HG03095 (cell line): Measurements from ENCODE around the gene MAPKAP1.

Experiments
- ATAC-seq: cut with Tn5 transposase; IDR thresholded peaks from one replicate; pipeline ENCODE4 v1.9.1; 2021; ENCODE audit warnings: moderate library complexity; ENCODE audit not compliant: unreplicated experiment

MAPKAP1 gene

DNA sequence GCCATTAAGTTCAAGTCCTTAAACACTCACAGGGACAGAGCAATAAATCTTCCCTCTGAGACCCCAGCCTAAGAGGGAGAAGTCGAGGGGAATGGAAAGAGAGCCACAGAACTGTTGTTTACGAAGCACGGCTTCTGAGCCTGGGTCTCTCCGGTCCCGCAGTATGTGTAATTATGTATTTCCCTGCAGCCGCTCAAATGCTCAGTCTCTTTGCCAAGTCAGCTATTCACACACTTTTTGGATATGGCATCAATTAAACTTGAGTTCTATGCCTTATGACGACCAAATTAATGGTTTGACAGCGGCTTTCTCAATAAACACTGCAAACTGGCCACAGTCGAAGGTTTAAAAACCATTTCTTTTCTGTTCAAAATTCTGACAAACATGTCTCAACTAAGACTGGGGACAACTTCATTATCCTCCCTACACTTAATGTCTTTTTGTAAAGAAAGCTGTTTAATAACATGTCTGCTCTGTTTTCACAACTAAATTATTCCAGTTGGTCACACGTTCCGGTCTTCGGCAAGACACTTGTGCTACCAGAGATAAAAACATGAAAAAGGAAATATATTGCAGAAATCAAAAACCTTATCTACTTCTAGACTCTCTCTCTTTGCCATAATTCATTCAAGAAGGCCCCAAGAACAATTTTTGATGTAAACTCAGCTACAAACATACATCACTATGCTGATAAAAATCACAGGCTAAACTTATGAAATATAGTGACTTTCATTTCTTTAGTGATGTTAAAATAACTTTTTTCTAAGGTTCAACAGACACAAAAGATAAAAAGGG lies 242.2 kb downstream of the MAPKAP1 start:
- no peak for ATAC-seq

DNA sequence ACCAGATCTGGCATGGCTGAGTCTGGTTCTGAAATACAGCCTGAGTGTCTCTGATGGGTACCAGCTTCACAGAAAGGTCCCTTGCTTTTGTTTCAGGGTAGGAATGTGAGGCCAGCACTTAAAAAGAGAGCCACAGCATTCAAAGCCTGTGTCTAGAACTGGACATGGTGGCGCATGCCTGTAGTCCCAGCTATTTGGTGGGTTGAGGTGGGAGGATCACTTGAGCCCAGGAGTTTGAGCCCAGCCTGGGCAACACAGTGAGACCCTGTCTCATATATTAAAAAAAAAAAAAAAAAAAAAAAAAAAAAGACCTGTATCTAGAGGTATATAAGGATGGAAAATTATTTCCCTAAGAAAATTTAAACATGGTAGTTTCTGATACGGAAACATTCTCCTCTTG lies 243.1 kb downstream of the MAPKAP1 start:
- no peak for ATAC-seq

DNA sequence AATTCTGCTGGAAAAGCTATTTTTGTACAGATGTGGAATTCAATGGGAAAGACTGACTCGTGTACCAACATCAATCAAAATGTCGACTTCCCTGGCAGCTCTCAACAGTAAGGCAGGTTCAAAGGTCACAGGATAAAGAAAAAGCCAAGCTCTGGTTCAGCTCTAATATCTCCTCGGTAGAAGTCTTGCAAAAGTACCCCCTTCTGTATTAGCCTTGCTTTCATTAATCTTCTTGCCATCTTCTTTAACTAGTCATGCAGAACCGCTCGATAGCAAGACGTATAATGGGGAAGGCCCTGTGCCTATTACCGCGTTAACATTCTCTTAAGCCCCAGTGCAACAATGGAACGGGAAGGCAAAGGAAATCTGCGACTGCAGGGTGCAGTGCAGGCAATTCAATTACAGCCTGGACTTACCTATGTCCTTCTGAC lies 244.1 kb downstream of the MAPKAP1 start:
- ATAC-seq = no peak

DNA sequence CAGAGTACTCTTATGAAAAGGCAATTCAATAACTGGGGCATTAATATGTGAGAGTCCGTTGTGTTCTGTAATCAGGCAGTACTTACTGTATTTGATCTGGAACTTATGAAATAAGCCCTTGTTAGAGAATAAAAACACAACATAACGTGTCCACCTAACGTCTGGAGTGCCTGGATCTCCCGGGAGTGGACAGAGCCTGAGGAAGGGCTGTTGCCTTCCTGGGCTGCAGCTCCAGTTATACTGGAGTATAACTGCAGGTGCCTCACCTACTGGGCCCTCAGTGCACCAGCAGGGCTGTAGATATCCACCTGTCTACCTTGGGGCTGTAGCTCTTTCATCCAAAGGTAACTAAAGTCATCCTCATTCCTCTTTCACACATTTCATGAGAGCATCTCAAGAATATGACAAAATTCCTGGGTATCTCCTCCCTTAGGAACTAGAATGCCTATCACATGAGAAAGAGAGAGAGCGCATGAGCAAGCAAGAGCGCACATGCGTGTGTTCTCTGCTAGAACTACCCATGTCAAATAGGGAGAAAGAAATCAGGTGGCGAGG lies 245.3 kb downstream of the MAPKAP1 start:
- no peak for ATAC-seq

DNA sequence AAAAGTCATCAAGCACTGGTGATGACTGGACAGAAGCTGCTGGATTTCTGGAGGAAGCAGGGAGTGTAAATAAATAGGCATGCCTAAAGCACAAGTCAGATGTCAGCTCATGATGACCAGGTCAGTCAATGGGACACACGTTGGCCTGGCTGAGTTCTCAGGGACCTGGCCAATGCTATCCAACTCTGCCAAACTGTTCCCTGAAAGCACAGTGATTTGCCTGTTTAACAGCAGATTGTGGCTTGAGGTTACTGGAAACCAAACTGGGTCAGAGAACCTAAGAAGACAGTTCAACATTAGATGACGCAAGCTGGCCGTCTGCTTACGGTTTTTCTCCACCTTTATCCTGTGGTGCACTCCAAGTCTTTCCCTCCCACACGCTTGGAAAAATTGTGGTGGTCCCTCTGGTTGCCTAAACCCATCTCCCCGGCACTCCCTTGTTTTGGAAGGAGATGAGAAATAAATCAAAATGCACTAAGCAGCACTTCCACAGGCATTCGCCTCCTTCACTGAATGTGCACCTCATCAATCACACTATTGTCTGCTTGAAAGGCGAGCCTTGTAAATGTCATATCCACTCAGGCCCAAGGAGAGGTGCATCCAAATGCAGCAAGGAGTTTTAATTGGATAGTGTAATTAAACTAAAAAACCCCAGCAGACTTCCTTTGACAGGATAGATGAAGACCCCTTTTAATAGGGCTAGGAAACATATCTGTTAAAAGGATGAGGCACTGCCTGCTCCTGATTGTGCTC lies 245.9 kb downstream of the MAPKAP1 start:
- ATAC-seq = no peak

DNA sequence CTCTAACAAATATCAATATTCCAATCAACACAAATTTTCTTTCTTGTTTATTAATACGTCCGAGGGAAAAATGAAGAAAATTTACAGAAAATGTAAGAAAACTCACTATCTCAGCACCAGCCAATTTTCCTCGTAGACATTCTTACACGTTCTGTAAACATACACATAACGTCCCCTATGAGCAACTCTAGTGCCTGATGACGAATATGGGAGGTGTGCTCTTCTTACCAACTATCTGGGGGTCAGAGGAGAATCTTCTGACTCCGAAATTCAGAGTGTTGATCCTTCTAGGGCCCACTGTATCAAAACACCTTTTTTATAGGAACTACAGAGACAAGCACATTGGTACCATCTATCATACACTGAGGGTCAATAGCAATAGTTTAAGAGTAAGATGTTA lies 246.7 kb downstream of the MAPKAP1 start:
- ATAC-seq = no peak

DNA sequence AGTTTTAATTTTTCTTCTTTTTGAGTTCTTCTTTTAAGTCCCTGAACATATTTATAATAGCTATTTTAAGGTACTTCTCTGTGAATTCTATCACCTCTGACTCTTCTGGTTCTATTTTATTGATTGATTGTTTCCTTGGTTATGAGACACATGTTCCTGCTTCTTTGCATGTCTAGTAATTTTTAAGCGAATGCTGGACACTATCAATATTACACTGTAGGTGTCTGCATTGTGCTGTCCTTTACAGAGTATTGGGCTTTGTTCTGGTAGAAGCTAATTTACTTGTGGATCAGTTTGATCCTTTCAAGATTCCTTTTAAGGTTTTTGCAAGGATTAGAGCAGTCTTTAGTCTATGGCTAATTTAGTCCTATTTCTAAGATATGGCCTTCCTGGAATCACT lies 249.7 kb downstream of the MAPKAP1 start:
- ATAC-seq = no peak

DNA sequence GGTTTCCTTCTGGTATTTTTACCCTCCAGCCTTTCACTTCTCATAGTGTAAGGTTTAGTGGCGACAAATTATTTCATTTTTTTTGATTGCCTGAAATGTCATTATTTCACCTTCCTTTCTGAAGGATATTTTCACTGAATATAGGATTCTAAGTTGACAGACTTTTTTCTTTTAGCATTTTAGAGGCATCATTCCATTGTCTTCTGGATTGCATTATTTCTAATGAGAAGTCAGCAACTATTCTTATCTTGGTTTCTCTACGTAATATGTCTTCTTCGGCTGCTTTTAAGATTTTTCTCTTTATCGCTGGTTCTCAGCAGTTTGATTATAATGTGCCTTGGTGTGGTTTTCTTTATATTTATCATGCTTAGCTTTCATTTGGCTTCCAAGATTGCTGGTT lies 251.1 kb downstream of the MAPKAP1 start:
- no peak for ATAC-seq

DNA sequence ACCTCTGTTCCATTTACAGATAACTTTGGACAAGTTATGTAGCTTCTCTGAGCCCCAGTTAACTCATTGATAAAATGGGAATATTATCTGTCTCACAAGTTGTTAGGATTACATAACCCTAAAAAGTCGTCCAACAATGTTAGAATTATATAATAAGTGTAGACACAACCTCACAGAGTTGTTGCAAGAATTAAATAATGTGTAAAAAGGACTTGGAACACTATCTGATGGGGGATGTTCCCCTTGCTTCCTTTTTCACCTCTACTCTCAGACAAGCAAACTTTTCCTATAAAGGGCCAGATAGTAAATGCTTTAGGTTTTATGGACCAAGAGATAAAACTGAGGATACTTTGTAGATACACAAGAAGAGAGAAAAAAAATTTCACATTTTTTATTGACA lies 251.9 kb downstream of the MAPKAP1 start:
- no peak for ATAC-seq

DNA sequence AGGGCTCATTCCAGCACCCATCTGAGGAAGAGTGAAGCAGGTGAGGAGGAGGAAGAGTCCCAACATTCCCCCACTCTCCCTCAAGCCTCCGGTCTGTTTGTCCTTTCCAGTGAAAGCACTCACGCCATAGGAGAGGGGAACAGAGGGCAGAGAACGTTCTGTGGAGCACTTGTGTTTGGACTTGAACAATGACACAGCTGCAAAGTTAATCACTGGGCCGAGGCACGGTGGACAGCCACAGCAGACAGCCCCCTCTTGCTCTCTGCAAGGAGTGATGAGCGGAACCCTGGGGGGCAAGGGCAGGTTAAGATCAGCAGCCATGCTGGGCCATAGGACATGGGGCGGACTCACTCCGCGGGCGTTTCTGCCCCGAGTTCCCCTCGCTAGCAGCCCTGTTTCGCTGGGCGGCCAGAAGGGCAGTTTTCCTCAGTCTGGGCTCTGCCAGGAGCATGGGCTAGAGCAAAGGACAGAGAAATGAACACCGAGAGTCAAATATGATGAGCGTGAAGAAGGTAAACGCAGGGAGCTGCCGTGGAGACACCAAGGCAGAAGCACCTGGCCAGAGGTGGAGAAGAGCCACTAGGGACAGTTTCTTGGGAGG lies 259.7 kb downstream of the MAPKAP1 start:
- ATAC-seq = no peak

DNA sequence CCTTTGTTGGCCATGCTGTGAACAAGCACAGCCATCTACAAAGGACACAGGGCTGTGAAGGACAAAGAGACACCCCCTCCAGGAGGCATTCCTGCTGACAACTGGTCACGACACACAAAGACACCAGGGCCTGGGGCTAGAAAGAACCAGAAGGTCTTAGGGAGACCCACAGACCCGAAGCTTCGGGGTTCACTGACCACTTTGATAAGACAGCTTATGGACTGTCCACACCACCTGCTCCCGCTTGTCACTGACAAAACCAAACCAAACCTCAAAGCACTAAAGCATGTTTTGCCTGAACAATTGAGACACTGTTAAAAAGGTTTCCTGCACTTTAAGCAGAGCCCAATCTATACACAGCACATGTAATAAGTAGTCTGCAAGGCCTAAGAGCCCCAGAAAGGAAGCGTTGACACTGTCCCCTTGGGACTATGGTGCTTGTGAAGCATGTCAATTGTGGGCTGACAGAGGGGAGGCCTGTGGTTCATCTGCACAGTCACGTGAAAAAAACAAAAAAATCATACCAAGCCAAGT lies 260.4 kb downstream of the MAPKAP1 start:
- peak; percentile 92 for ATAC-seq

DNA sequence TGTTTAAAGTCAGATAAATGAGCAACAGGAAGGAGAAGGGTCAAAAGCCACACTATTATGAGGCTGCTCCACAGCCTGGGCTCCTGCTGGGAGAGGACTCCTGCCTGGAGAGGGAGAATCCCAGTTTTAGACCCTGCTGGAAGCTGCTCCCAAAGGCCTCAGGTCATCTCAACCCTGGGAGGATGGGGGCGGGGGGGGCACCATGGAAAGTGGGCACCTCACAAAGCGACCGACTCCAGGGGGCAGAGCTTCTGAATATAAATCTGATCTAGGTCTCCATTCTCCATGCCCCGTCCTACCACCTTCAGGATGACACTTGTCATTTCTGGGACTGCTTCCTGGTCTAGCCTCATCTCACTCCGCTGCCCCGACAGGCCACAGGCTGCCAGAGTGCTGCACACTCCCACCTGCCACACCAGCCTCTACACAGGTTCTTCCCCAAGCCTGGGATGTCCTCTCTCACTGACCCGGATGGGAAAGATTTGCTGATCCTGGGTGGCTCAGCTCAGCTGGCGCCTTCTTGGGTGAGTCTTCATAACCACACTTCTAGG lies 262.0 kb downstream of the MAPKAP1 start:
- no peak for ATAC-seq

DNA sequence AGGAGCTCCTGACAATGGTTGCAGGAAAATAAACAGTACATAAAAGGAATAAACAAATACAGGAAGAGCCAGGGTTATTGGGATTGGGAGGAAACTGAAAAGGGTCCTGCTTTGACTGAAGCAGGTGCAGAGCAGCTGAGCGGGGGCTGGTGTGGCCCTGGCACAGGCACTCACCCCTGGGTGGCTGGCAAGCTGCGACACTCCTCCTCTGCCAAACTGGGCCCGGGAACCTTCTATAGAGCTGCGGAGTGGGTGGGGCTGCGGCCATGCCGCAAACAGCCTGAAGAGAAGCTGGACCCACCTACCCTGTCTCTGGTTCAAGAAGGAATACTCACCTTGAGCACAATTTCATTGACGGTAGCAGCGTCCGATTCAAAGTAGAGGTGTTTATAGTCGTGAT lies 262.8 kb downstream of the MAPKAP1 start:
- no peak for ATAC-seq

DNA sequence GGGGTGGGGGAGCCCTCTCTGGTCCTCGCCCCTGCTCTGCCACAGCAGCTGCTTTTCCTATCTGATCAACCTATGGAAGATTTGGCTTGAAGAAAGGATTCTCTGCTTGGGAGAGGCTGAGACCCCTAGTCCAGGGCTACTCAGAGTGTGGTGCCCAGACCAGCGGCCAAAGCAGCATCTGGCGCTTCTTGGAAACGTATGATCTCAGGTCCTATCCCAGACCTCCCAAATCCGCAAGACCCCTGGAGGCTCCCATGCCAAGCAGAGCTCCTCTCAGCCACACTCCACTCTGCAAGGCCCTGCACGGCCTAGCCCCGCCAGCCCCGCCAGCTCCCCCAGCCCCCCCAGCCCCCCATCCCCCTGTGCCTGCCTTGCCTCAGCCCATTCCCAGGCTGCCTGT lies 263.6 kb downstream of the MAPKAP1 start:
- ATAC-seq = no peak

DNA sequence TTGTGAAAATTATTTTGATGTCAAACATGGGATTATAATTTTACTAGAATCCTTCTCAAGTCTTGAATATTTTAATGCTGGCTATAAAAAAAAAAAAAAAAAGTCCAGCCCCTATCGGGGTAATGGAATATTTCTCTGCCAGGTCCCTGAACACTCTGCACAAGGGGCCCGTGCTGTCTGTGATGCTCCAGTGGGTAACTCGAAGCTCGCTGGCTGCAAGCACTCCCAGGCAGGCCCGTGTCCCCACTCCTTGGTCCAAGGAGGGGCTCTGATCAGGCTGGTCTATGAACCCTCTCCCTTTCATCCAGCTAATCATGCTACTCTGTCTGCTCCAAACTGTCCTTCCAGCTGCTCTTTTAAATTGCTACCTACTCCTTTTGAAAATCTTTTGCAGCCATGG lies 264.6 kb downstream of the MAPKAP1 start:
- no peak for ATAC-seq

DNA sequence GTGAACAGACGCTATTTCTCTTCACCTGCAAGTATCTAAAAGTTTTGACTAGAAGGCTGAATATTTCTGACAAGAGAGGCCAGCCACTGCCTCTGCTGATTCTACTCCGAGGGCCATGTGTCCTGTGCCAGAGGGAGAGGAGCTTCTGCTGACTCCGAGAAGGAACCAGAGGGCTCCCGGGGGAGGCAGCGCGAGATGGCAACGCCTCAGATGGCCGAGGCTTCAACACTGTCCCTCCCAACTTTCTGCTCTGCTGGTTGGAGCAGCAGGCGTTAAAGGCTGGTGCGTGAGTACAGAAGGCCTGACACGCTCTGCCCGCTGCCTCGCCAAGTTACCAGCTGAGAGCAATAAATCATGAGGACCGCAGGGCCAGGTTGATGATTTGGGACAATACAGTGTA lies 266.6 kb downstream of the MAPKAP1 start:
- ATAC-seq = no peak

DNA sequence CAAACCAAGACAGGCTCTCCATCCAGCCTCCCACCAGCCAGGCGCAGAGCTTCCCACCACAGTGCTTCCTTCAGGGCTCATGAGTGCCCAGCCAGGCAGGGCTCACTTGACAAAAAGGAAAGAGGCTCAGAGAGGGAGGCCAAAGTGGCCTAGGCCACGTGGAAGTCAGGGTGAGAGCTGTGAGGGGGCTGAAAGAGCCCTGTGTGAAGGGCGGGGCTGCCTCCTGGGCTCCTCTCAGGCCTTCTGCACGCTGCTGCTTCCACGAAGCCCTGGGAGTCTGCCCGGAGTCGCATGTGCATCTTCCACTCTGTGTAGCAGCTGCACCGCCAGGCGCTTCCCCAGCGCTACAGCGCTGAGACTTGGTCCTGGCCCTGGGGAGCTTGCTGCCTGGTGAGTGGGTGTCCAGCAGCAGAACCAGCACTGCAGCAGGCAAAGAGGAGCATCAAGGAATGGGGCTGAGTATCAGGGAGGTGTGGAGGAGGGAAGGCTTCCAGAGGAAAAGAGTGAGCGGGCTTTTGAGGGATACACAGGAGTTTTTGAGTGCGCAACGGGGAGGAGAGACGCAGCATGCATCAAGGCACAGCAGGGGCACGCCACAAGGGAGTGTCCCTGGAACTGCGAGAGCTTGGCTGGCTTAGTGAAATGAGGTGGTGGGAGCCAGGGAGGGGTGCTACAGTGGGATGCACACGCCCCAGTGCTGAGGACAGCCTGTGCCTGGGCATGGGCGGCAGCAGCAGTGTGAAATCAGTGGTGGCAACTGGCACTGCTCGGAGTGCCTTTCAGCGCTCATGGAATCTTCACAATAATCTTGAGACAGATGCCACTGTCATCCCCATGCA lies 267.4 kb downstream of the MAPKAP1 start:
- ATAC-seq = no peak

DNA sequence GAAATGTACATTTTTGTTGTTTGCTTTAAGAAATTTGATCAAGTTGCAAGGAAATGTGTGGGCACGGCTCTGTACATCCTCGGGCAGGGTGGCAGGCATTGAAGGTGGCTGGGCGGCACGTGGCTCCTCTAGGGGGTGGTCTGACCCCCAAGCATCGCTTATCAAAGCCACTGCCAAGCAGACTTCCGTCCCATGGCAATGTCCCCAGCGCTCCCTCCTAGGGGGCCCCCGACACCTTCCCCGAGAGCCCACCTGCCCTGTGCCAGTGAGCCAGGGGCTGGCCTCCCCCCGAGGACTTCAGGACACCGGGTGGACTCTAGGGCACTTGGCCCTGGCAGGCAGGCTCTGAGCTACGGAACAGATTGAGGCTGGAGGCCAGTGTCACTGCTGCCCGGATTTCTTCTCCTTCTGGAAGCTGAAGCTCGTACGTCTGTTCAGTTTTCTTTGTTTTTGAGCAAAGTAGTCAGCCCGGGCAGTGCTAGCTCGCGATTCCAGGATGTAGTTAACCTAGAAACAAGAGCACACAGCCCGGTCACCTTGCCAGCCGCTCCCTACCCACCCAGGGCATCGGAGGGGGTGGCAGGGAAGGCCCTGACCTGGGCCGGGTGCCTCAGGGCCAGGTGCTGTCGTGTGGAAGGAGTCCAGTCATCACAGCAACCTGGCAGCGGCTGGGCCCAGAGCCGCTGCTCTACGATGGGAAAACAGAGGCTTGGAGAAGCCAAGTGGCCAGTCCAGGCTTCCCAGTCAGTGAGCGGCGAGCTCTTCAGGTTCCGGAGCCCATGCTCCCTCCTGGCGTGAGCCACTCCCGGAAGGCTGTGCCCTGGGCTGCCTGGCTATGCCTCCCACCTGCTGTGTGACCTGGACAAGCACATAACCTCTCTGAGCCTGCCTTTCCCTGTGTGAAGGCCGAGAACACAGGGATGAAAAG lies 268.2 kb downstream of the MAPKAP1 start:
- no peak for ATAC-seq

DNA sequence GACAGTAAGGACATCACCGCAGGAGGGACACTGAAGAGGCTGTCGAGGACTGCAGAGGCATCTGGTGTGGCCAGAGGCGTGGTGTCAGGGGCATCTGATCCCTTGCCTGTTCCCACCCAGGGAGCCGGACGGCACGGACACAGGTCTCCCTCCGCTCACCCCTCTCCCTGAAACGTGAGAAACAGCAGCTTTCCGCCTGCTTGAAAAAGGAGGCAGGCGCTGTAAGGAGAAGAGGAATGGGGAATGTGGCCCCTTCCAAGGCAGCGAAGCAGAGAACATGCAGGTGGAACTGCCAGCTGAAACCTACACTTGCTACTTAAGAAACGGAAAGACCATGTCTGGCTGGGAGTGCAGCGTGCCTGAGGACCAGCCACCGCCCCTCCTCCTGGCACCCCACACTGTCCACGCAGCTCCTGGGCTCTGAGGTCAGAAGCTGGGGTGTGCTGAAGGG lies 269.2 kb downstream of the MAPKAP1 start:
- no peak for ATAC-seq
